Smooth muscle cell (in vitro differentiated cells): ENCODE measurements around the gene NR1H3. TPM values are rescaled to one million over a fixed set of nuclear protein-coding genes. Genes with fewer than 3 reads are reported as not detected.
A peak's percentile ranks its signal among the peaks of the same experiment; 100 is the strongest.

ENCODE experiments used
- DNase-seq: peaks from one replicate; lab custom pipeline; 2025; ENCODE audit not compliant: unreplicated experiment; lab: John Stamatoyannopoulos, UW
- H2AFZ ChIP-seq: fragments of 200-600 bp; sonication (generic); 2 replicates; pipeline ENCODE4 v1.6.0; 2016; ENCODE audit warnings: antibody characterized with exemption, low read depth, mild to moderate bottlenecking
- H3F3A ChIP-seq: fragments of 200-600 bp; sonication (generic); 2 replicates; pipeline ENCODE4 v1.6.0; 2017; ENCODE audit warnings: antibody characterized with exemption, low read depth
- H3K27ac ChIP-seq: fragments of 200-600 bp; sonication (generic); 2 replicates; pipeline ENCODE4 v1.5.1; 2016; ENCODE audit warnings: low read depth, mild to moderate bottlenecking
- H3K27me3 ChIP-seq: fragments of 200-600 bp; sonication (generic); 2 replicates; pipeline ENCODE4 v1.6.1; 2016; ENCODE audit warnings: low read depth, mild to moderate bottlenecking
- H3K36me3 ChIP-seq: fragments of 200-600 bp; sonication (generic); 2 replicates; pipeline ENCODE4 v1.5.1; 2016; ENCODE audit warnings: low read depth
- H3K4me1 ChIP-seq: fragments of 200-600 bp; sonication (generic); 2 replicates; pipeline ENCODE4 v1.5.1; 2016; ENCODE audit warnings: low read depth
- H3K4me2 ChIP-seq: fragments of 200-600 bp; sonication (generic); 2 replicates; pipeline ENCODE4 v1.6.0; 2016; ENCODE audit warnings: mild to moderate bottlenecking
- H3K4me3 ChIP-seq: fragments of 200-600 bp; sonication (generic); 2 replicates; pipeline ENCODE4 v1.5.1; 2016; ENCODE audit warnings: mild to moderate bottlenecking
- H3K79me2 ChIP-seq: fragments of 200-600 bp; sonication (generic); 2 replicates; pipeline ENCODE4 v1.6.0; 2016; ENCODE audit warnings: low read depth, mild to moderate bottlenecking
- H3K9ac ChIP-seq: fragments of 200-600 bp; sonication (generic); 2 replicates; pipeline ENCODE4 v1.6.0; 2016; ENCODE audit warnings: low read depth
- H3K9me3 ChIP-seq: fragments of 200-600 bp; sonication (generic); replicated peaks from 2 replicates; pipeline ENCODE4 v1.5.1; 2016; ENCODE audit warnings: low read depth
- H4K20me1 ChIP-seq: fragments of 200-600 bp; sonication (generic); 2 replicates; pipeline ENCODE4 v1.6.0; 2016; ENCODE audit warnings: low read depth
- CTCF ChIP-seq: fragments of 200-600 bp; sonication (generic); IDR thresholded peaks from 2 replicates; pipeline ENCODE4 v1.5.1; 2017; ENCODE audit warnings: borderline replicate concordance, mild to moderate bottlenecking, antibody characterized with exemption; ENCODE audit not compliant: insufficient read depth, poor library complexity, severe bottlenecking
- WGBS: methylation state at CpG from one replicate; pipeline ENCODE4 v1.1.7; 2016; ENCODE audit warnings: low lambda C conversion rate; 5-methylcytosine and 5-hydroxymethylcytosine counted together
- polyA plus RNA-seq: library from polyadenylated mRNA; unstranded; fragments of >200 nt; fragmentation: Nextera tagmentation; extraction: Ambion mirVana; gene quantifications from 2 replicates; pipeline ENCODE4 v1.2.1, GENCODE V29; 2016
- total RNA-seq: library from RNA; depleted of rRNA; stranded (reverse); fragments of >200 nt; gene quantifications from 2 replicates; pipeline ENCODE4 v1.2.3, GENCODE V29; 2014

NR1H3 gene
- total and polyA plus RNA-seq, 2 experiments from 2014 or later: 8.1 to 13.7 TPM

GRCh38 chr11:47271328-47271727, 13.5 kb downstream of the NR1H3 start:
- Histone ChIP-seq H3K27ac (peak overlapping the region; percentile 9), H3K4me3 (peak overlapping the region; percentile 80), H3K79me2 (peaks cover 51% of the 10 kb centered on the region), H3F3A (peaks cover 18% of the 10 kb centered on the region), H3K4me1 (peaks cover 27% of the 10 kb centered on the region), H3K4me2 (peak overlapping the region; percentile 91), H3K27me3 (no peaks in the 10 kb centered on the region), H4K20me1 (peaks cover 60% of the 10 kb centered on the region), H3K36me3 (peaks cover 3% of the 10 kb centered on the region), H3K9ac (no peak overlapping the region), H3K9me3 (no peaks in the 10 kb centered on the region), H2AFZ (no peak overlapping the region)
- no peak for TF ChIP-seq CTCF
- WGBS: 75% methylated on average over 4 of the region's 4 CpGs
- DNase-seq: no peak

- Histone ChIP-seq H3K27me3 (no peaks in the 10 kb centered on the region), H3K27ac (no peak overlapping the region), H3K36me3 (peaks cover 10% of the 10 kb centered on the region), H3K9ac (no peak overlapping the region), H3K4me3 (no peak overlapping the region), H3K9me3 (no peaks in the 10 kb centered on the region), H4K20me1 (peaks cover 66% of the 10 kb centered on the region), H3K79me2 (peaks cover 51% of the 10 kb centered on the region), H3F3A (peaks cover 18% of the 10 kb centered on the region), H2AFZ (no peak overlapping the region), H3K4me1 (peaks cover 27% of the 10 kb centered on the region), H3K4me2 (no peak overlapping the region)
- TF ChIP-seq CTCF: no peak
- no peak for DNase-seq
- WGBS: 81% methylated on average over 11 of the region's 11 CpGs
These were observed 14.3 kb downstream of the NR1H3 start for GRCh38 chr11:47271961-47272661.

GRCh38 chr11:47272706-47273105, 14.9 kb downstream of the NR1H3 start:
- H3K36me3 ChIP-seq: peaks cover 10% of the 10 kb centered on the region
- 0% methylated on average over 1 of the region's 1 CpG for WGBS
- no peak overlapping the region for H3K4me2 ChIP-seq
- peaks cover 66% of the 10 kb centered on the region for H4K20me1 ChIP-seq
- H3K9me3 ChIP-seq: no peaks in the 10 kb centered on the region
- DNase-seq: no peak
- H3K9ac ChIP-seq: no peak overlapping the region
- peaks cover 51% of the 10 kb centered on the region for H3K79me2 ChIP-seq
- no peak overlapping the region for H3K27ac ChIP-seq
- H3K4me1 ChIP-seq: peaks cover 27% of the 10 kb centered on the region
- H3K27me3 ChIP-seq: no peaks in the 10 kb centered on the region
- H3K4me3 ChIP-seq: no peak overlapping the region
- no peak overlapping the region for H2AFZ ChIP-seq
- no peak for TF ChIP-seq CTCF
- H3F3A ChIP-seq: peaks cover 18% of the 10 kb centered on the region
